Epithelial cell of proximal tubule (primary cell): ENCODE results near the gene FOSB. TPM values are rescaled to one million over a fixed set of nuclear protein-coding genes. Genes with fewer than 3 reads are reported as not detected.

Experiments
- DNase-seq: peaks from one replicate; pipeline ENCODE4 v3.0.0-alpha.2; 2011; ENCODE audit warnings: low read depth
- H3K4me3 ChIP-seq: 2 replicates; pipeline ENCODE4 v1.5.1; 2011; ENCODE audit warnings: low read depth, mild to moderate bottlenecking, low read length
- CTCF ChIP-seq: conservative IDR thresholded peaks from 2 replicates; pipeline ENCODE4 v1.5.1; 2012; ENCODE audit warnings: low read depth, mild to moderate bottlenecking, low read length
- total RNA-seq: library from RNA; depleted of rRNA; stranded (reverse); fragments of >200 nt; gene quantifications from 2 replicates; pipeline ENCODE4 v1.2.3, GENCODE V29; 2015

FOSB gene
- total RNA-seq, 1 donor from 2014 or later, result 3.4 TPM

- TF ChIP-seq CTCF, result no peak
- H3K4me3 ChIP-seq, result no peak overlapping the region
- no peak for DNase-seq
Observed at GRCh38 chr19:45502111-45502510, 34.3 kb downstream of the FOSB start.

- no peak for TF ChIP-seq CTCF
- H3K4me3 ChIP-seq, result no peak overlapping the region
- no peak for DNase-seq
Observed at GRCh38 chr19:45503909-45504308, 36.1 kb downstream of the FOSB start.

- TF ChIP-seq CTCF, result no peak
- DNase-seq, result no peak
- H3K4me3 ChIP-seq, result peak overlapping the region; percentile 100
Observed at GRCh38 chr19:45505151-45505995, 37.6 kb downstream of the FOSB start.

- no peak for DNase-seq
- peak overlapping the region; percentile 100 for H3K4me3 ChIP-seq
- no peak for TF ChIP-seq CTCF
Observed at GRCh38 chr19:45505996-45506245, 38.1 kb downstream of the FOSB start.

- no peak for DNase-seq
- peak; percentile 59 for TF ChIP-seq CTCF
- H3K4me3 ChIP-seq, result peak overlapping the region; percentile 100
Observed at GRCh38 chr19:45506246-45506988, 38.6 kb downstream of the FOSB start.

- TF ChIP-seq CTCF, result no peak
- DNase-seq, result no peak
Observed at GRCh38 chr19:45506989-45507871, 39.4 kb downstream of the FOSB start, which contains the start of gene VASP. TSS of gene VASP (plus strand) at chr19:45507479. CDS start at chr19:45507772, 293 bp downstream.

More at GRCh38 chr19:45506989-45507871, 39.4 kb downstream of the FOSB start, which contains the start of gene VASP:
- H3K4me3 ChIP-seq, result peak within 1 kb of the TSS; percentile 100
